HG03457 (cell line): ENCODE results near the gene TMPRSS9.
"Not testable (repeated sequence)": the region's sequence is repeated elsewhere in the genome, so short reads cannot be mapped to it uniquely, and the experiment has no call there.

Source experiments
- ATAC-seq: cut with Tn5 transposase; IDR thresholded peaks from one replicate; pipeline ENCODE4 v1.9.1; 2021; ENCODE audit warnings: moderate number of reproducible peaks; ENCODE audit not compliant: unreplicated experiment

The TMPRSS9 gene

GRCh38 chr19:2341244-2341751 is 18.8 kb upstream of the TMPRSS9 start:
- ATAC-seq, result no peak

GRCh38 chr19:2341982-2342381 is 18.1 kb upstream of the TMPRSS9 start:
- no peak for ATAC-seq

- no peak for ATAC-seq
These were observed 17.3 kb upstream of the TMPRSS9 start for GRCh38 chr19:2342656-2343288.

- ATAC-seq, result no peak
These were observed 16.6 kb upstream of the TMPRSS9 start for GRCh38 chr19:2343289-2343982.

GRCh38 chr19:2344381-2344870 is 15.6 kb upstream of the TMPRSS9 start:
- no peak for ATAC-seq

DNA sequence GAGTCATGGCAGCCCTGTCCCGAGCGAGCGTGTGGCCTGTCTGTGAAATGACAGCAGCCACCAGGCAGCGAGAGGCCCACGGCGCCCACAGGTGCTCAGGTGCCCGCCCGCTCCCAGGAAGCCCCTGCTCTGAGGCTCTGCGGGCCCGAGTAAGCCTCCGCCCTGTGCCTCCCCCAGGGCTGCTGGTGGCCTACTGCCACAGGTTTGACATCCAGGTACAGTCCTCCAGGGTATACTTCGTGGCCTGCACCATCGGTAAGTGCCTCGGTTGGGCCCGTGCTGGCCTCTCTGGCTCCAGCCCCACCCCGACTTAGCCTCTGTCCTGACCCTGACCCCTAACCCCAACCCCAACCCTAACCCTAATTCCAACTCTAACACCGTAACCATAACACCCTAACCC is 15.0 kb upstream of the TMPRSS9 start:
- no peak for ATAC-seq

DNA sequence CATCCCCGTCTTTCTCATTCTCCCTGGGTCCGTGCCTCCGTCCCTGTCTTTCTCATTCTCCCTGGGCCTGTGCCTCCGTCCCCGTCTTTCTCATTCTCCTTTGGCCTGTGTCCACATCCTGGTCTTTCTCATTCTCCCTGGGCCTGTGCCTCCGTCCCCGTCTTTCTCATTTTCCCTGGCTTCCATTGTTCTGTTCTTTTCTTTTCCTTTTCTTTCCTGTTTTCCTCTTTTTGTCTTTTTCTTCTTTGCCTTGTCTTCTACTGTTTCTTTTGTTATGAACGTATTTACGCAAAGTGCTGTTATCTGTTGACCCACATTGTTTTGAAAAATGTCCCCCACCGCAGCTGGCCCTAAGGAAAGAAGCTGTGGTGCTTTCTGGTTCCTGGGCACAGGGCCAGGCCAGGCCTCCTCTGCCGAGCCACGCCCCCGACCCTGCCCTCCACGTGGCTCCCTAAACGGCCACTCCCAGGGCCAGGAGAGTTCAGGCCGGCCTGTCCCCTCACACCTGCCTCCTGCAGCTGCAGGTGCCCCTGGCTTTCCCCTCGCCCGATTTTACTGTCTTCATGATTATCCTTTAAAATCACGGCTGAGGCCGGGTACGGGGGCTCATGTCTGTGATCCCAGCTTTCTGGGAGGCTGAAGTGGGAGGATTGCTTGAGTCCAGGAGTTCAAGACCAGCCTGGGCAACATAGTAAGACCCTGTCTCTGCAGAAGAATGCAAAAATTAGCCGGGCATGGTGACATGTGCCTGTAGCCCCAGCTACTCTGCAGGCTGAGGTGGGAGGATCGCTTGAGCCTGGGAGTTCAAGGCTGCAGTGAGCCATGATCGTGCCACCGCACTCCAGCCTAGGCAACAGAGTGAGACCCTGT is 14.0 kb upstream of the TMPRSS9 start:
- ATAC-seq, result no peak

DNA sequence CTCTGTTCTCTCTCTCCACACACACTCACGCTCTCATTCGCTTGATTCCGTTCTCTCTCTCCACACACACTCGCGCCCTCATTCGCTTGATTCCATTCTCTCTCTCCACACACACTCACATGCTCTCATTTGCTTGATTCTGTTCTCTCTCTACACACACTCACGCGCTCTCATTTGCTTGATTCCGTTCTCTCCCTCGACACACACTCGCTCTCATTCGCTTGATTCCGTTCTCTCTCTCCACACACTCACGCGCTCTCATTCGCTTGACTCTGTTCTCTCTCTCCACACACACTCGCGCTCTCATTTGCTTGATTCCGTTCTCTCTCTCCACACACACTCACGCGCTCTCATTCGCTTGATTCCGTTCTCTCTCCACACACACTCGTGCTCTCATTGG is 10.2 kb upstream of the TMPRSS9 start:
- ATAC-seq, result not testable (repeated sequence)

DNA sequence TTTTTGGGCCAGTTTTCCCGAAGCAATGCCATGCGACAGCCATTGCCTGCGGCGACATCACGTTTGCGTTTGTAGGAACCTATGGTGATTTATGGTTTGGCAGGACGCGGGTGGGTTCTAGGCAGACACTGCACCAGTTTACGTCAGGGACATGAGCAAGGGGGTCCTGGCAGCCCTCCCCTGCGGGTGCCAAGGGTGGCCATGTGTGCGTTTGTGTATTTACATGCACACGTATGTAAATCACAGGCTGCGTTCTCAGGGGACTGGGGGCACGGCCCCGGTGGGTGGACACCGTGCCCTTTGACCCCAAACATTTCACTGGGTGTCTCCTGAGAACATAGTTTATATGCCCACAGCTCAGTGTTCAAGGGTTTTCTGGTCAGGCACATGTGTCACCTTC is 9.4 kb upstream of the TMPRSS9 start:
- ATAC-seq, result no peak

- ATAC-seq, result no peak
These were observed 8.5 kb upstream of the TMPRSS9 start for GRCh38 chr19:2351591-2351990.

- no peak for ATAC-seq
These were observed 7.9 kb upstream of the TMPRSS9 start for GRCh38 chr19:2352121-2352520.

GRCh38 chr19:2353159-2353886 is 6.7 kb upstream of the TMPRSS9 start:
- ATAC-seq, result no peak

DNA sequence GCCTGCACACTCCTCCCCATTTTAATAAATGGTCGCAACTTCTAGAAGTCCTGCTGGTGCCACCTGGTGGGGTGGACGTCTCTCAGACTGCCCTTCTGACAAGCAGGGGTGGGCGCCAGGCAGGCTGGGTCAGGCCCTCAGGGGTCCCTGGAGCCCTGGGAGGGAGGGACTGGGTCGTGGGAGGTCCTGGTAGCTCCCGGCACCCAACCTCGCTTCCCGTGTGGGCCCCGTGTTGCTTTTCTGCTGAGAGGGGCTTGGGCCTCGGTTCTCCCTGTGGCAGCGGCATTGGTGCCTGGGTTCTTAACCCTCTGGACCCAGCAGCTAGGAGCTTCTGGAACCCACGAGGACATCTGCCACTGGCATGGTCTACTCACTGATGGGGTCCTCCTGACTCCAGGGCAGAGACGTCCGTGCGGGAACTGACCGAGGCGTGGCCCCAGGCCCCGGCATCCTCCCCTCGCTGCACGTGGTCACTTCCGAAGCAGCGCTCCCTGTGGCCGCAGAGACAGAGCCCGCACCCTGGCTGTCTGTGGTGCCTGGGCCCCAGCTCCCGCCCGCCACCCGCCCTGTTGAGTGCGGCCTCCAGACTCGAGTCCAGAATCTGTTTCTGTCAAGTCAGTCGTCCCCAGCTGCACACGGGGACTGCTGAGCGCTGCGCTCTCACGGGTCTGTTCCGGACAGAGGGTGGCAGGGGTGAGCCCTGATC is 6.0 kb upstream of the TMPRSS9 start:
- ATAC-seq, result no peak

DNA sequence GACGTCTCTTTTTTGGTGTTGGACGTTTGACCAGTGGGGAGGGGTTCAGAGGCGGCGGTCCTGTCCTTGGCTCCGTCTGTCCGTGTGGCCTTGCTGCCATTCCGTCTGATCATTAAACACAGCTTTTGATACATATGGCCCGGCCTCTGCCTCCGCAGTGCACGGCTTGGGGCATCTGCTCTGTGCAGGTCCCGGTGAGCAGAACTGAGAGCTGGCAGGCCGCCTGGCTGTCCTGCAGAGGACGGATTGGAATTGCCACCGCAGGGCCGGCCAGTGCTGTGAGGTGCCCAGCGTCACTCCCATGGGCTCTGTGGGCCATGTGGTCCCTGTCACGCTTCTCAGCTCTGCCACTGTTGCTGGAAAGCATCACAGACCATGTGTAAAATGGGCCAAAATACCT is 5.4 kb upstream of the TMPRSS9 start:
- ATAC-seq, result no peak

GRCh38 chr19:2355168-2356035 is 4.7 kb upstream of the TMPRSS9 start:
- ATAC-seq, result no peak

- no peak for ATAC-seq
These were observed 3.9 kb upstream of the TMPRSS9 start for GRCh38 chr19:2356036-2356646.

DNA sequence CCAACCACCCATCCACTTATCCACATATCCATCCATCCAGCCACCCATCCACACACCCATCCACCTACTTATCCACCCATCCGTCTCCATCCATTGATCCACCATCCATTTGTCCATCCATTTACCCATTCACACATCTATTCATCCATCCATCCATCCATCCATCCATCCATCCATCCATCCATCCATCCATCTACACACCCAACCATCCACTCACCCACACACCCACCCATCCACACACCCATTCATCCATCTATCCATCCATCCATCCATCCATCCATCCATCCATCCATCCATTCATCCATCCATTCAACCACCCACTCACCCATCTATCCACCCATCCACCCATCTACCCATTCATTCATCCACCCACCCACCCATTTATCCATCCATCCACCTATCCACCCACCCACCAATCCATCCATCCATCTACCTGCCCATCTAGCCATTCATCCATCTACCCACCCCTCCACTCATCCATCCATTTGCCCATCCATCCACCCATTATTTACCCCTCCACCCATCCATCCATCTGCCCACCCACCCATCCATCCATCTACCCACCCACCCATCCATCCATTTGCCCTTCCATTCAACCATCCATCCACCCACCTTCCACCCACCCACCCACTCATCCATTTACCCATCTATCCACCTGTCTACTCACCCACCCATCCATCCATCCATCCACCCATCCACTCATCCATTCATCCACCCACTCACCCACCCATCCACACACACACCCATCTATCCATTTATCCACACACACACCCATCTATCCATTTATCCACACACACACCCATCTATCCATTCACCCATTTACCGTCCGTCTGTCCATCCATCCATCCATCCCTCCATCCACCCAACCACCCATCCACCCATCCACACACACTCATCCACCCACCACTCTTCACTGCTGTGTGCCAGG is 2.5 kb upstream of the TMPRSS9 start:
- ATAC-seq, result no peak
